B cell (primary cell): Measurements from ENCODE around the gene NGLY1.

Experiments used
- EZH2 ChIP-seq: IDR thresholded peaks from 2 replicates; pipeline ENCODE4 v1.6.1; 2012; ENCODE audit warnings: borderline replicate concordance, low read depth, mild to moderate bottlenecking, moderate library complexity, low read length; ENCODE audit not compliant: insufficient read depth, poor library complexity, severe bottlenecking
- TF ChIP-seq, protein P1 (sequence below): fragments of 200-600 bp; IDR thresholded peaks from one replicate; pipeline ENCODE4 v1.8.0; 2022; ENCODE audit warnings: antibody characterized with exemption, mild to moderate bottlenecking

DNA sequence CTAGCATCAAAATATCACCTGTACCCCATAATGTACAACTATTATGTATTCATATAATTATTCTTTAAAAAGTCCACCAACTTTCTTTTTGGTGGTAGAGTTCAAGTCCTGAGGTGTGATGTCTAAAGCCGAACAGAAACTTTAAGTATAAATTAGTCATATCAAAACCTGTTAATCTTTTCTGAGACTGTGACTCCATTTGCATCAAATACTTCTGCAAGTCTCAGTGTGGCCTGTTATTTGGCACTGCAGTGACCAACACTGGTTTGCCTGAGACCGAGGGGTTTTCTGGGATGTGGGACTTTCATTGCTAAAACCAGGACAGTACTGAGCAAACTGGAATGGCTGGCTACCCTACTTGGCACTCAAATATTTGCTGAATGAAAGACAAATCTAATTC, 7.3 kb downstream of the NGLY1 start:
- TF ChIP-seq EZH2: no peak
- TF ChIP-seq, protein P1, sequence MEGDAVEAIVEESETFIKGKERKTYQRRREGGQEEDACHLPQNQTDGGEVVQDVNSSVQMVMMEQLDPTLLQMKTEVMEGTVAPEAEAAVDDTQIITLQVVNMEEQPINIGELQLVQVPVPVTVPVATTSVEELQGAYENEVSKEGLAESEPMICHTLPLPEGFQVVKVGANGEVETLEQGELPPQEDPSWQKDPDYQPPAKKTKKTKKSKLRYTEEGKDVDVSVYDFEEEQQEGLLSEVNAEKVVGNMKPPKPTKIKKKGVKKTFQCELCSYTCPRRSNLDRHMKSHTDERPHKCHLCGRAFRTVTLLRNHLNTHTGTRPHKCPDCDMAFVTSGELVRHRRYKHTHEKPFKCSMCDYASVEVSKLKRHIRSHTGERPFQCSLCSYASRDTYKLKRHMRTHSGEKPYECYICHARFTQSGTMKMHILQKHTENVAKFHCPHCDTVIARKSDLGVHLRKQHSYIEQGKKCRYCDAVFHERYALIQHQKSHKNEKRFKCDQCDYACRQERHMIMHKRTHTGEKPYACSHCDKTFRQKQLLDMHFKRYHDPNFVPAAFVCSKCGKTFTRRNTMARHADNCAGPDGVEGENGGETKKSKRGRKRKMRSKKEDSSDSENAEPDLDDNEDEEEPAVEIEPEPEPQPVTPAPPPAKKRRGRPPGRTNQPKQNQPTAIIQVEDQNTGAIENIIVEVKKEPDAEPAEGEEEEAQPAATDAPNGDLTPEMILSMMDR: no peak
